GM10266 (cell line): Measurements from ENCODE around the gene PPP1R2.
"Not testable (repeated sequence)": the region's sequence is repeated elsewhere in the genome, so short reads cannot be mapped to it uniquely, and the experiment has no call there.

ENCODE experiments used
- DNase-seq: peaks from one replicate; pipeline ENCODE4 v3.0.0; 2012; ENCODE audit errors: extremely low spot score
- TF ChIP-seq, protein P1 (sequence below): IDR thresholded peaks from 2 replicates; pipeline ENCODE4 v1.5.1; 2012; ENCODE audit warnings: mild to moderate bottlenecking, low read depth; ENCODE audit not compliant: control insufficient read depth, insufficient read depth; ENCODE audit errors: missing control alignments

The PPP1R2 gene

DNA sequence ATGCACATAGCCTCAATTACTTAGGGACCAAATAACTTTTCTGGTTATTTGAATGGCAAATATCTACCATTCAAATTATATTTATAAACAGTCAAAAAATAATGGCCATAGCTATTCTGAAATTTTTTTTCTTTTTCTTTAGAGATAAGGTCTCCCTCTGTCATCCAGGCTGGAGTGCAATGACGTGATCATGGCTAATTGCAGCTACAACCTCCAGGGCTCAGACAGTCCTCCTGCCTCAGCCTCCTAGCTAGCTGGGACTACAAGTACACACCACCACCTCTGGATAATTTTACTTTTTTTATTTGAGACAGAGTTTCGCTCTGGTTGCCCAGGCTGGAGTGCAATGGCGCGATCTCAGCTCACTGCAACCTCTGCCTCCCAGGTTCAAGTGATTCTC lies 16.6 kb downstream of the PPP1R2 start:
- TF ChIP-seq, protein P1, sequence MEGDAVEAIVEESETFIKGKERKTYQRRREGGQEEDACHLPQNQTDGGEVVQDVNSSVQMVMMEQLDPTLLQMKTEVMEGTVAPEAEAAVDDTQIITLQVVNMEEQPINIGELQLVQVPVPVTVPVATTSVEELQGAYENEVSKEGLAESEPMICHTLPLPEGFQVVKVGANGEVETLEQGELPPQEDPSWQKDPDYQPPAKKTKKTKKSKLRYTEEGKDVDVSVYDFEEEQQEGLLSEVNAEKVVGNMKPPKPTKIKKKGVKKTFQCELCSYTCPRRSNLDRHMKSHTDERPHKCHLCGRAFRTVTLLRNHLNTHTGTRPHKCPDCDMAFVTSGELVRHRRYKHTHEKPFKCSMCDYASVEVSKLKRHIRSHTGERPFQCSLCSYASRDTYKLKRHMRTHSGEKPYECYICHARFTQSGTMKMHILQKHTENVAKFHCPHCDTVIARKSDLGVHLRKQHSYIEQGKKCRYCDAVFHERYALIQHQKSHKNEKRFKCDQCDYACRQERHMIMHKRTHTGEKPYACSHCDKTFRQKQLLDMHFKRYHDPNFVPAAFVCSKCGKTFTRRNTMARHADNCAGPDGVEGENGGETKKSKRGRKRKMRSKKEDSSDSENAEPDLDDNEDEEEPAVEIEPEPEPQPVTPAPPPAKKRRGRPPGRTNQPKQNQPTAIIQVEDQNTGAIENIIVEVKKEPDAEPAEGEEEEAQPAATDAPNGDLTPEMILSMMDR: no peak

DNA sequence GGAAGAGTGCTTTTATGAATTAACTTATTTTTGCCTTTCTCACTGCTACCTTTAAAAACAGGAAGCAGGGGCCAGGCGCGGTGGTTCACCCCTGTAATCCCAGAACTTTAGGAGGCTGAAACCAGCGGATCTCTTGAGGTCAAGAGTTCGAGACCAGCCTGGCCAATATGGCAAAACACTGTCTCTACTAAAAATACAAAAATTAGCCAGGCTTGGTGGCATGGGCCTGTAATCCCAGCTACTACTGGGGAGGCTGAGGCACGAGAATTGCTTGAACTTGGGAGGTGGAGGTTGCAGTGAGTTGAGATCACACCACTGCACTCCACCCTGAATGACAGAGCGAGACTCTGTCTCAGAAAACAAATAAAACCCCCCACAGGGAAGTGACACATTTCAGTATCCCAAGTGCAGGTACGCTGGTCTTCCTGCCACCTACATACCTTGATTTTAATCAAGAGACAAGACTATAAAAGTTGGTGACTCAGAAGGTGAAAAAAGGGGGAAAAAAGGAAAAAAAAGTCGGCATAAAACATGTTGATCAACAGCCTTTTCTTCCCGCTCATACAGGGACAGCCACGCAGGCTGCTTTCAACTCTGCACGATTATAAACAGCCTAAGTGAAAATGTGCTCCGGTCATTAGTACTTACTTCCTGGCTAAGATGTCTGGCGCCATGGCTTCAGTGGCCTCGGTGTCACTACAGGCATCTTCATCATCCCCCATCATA lies 18.8 kb downstream of the PPP1R2 start:
- TF ChIP-seq, protein P1: no peak
- DNase-seq: no peak

More for the DNA sequence above, 16.6 kb downstream of the PPP1R2 start:
- no peak for DNase-seq

DNA sequence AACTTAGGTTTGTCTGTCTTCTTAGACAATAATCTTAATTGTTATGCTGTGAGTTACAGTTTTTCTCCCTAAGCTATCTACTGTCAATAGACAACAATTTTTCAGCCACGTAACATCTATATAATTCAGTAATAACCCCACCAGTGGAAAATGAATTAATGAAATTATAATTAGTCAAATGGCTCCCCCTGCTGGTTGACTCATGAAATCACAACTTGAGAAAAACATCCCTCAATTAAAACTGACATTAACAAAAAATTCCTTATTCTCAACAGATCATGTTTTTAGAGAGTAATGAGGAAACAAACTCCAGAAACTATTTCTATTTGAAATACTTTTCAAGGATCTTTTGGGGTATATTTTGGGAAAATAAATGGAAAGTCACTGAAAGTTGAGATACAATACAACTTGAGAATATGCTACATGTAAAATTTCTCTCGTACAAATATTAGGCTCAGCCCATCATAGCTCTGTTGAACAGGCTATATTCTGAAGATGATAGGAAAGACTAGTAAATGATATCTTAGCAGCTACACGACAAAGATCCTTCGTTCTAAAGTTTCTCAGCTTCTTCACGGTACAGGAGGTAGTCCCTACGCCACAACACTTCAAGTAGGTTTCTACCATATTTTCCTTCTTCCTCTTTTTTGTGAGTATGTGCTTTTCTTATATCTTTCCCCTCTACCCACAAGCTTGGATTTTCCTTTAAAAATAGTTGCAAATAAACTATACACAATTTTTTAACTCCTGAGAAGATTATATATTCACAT lies 20.7 kb downstream of the PPP1R2 start:
- DNase-seq: peak; percentile 45

DNA sequence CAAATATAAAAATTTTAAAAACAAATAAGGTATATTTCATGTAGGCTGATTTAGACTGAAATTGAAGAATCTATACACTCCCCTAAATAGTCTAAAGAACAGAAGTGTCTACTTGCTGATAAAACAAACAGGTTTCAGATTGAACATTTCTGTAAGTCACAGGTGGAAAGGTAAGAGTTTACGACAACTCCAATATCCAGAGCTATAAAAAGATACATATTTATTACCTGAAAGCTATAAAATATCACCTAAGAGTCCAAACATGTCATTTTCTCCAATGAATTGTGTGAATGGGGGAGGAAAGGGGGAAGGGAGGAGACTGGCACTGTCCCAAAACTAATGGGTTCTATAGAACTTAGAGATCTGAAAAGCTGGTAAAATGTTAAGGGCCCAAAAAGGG lies 26.1 kb downstream of the PPP1R2 start:
- no peak for DNase-seq
- TF ChIP-seq, protein P1: no peak

More for the DNA sequence above, 20.7 kb downstream of the PPP1R2 start:
- TF ChIP-seq, protein P1: peak; percentile 66

DNA sequence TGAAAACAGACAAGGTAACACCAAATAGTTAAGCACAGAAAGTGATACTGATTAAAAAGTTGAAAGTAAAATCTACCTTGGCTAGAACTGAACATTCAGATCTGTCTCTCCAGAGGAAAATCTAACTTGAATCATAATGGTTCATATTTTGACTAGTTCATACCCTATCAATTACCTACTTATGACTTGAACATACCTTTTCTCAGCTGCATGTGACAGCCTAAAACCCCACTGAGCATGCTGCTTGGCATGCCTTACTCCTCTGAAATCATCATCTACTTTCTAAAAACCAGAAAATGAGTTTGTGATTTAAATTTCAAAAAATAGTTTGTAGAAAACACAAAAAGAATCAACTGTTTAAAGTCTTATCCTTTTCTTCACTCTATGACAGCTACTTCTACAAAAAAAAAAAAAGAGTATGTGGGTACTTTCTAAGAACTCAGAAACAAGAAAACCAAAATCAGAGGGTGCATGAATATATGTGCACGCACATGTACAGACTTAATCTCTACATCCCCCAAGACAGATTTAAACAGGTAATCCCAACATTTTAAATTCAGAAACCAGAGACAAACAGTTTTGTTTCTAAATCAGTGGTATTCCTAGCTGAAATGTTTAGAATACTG lies 28.4 kb downstream of the PPP1R2 start:
- not testable (repeated sequence) for DNase-seq

DNA sequence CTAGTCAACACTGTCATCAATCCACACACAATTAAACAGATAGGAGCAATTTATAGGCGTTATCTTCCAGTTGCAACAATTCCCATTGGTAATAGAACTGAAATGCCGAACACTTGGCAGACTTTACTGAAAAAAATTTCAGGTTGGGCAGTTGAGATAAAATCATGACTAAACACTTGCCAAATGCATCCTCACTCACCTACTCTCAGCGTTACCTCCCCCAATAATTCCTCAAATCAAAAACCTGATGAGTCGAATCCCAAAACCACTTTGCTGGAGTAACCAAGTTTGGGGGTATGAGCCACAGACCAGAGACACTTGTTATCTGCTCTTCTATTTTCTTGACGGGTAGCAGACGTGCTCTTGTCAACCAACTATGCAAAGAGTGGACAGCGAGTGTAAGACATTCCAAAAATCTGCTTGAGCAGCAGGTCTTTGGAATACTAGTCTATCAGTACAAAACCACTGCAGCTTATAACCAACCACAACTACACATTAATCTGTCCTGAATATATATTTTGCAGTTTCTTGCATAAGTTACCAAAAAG lies 30.3 kb downstream of the PPP1R2 start:
- TF ChIP-seq, protein P1: no peak

DNA sequence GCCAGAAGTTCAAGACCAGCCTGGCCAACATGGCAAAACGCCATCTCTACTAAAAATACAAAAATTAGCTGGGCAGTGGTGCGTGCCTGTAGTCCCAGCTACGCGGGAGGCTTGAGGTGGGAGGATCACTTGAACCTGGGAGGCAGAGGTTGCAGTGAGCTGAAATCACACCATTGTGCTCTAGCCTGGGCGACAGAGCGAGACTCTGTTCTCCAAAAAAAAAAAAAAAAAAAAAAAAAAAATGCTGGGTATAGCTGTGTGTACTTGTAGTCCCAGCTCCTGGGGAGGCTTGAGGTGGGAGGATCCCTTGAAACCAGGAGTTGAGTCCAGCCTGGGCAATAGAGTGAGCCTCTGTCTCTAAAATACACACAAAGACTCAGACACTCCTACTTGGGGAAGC lies 32.0 kb downstream of the PPP1R2 start:
- TF ChIP-seq, protein P1: no peak

More for the DNA sequence above, 30.3 kb downstream of the PPP1R2 start:
- no peak for DNase-seq

More for the DNA sequence above, 32.0 kb downstream of the PPP1R2 start:
- DNase-seq: no peak
